Activated CD4-positive, alpha-beta T cell treated with anti-CD3 and anti-CD28 coated beads, Interleukin-2, amount 10 ng/mL, durations not matched to agents 7 days and 5 days (primary cell): Measurements from ENCODE around the gene FSIP1. TPM values are rescaled to one million over a fixed set of nuclear protein-coding genes. Genes with fewer than 3 reads are reported as not detected.
A peak's percentile ranks its signal among the peaks of the same experiment; 100 is the strongest.

ENCODE experiments used
- CTCF ChIA-PET: fragments of 350-600 bp; sonication (Branson Sonifier 250); formaldehyde crosslinking; loops from one replicate; lab custom pipeline; 2021; ENCODE audit warnings: antibody characterized with exemption; lab: Charles Lee
- POLR2A ChIA-PET: fragments of 350-600 bp; sonication (Branson Sonifier 250); formaldehyde crosslinking; loops from one replicate; lab custom pipeline; 2021; ENCODE audit warnings: antibody characterized with exemption; lab: Charles Lee
- DNase-seq: peaks from one replicate; pipeline ENCODE4 v3.0.0-alpha.2; 2020
- H3K27ac Mint-ChIP-seq: one replicate; pipeline ENCODE4 v1.8.0; 2021; ENCODE audit warnings: mild to moderate bottlenecking, moderate library complexity, mixed read lengths
- H3K27me3 Mint-ChIP-seq: one replicate; pipeline ENCODE4 v1.8.0; 2021; ENCODE audit warnings: mixed read lengths
- H3K36me3 Mint-ChIP-seq: one replicate; pipeline ENCODE4 v1.8.0; 2021; ENCODE audit warnings: low read depth, mixed read lengths
- H3K4me1 Mint-ChIP-seq: one replicate; pipeline ENCODE4 v1.8.0; 2021; ENCODE audit warnings: mixed read lengths
- H3K4me3 Mint-ChIP-seq: one replicate; pipeline ENCODE4 v1.8.0; 2021; ENCODE audit warnings: mild to moderate bottlenecking, moderate library complexity, mixed read lengths
- H3K9me3 Mint-ChIP-seq: one replicate; pipeline ENCODE4 v1.8.0; 2021; ENCODE audit warnings: mixed read lengths
- total RNA-seq, 2 experiments: library from RNA; stranded (reverse); gene quantifications; one replicate each; pipeline ENCODE4 v1.2.3, GENCODE V29; 2021

The FSIP1 gene
- total RNA-seq, 2 experiments from 2014 or later = 0.30 to 0.48 TPM

- Mint-ChIP-seq H3K36me3 (no peaks in the 10 kb centered on the region), H3K4me1 (no peaks in the 10 kb centered on the region), H3K27ac (no peak overlapping the region), H3K9me3 (no peaks in the 10 kb centered on the region), H3K4me3 (no peak overlapping the region), H3K27me3 (peaks cover 27% of the 10 kb centered on the region)
- CTCF ChIA-PET = no interaction called here
- POLR2A ChIA-PET = interaction anchor here (1.2 kb wide), 1 partner anchor 162 kb away, joined by 3 read pairs; no protein-coding TSS in a partner anchor
- DNase-seq = no peak
Measured at GRCh38 chr15:39658740-39659139, 123.9 kb downstream of the FSIP1 start.

- CTCF ChIA-PET = interaction anchor here (0.6 kb wide), 2 partner anchors 27 to 128 kb away, joined by 3 read pairs; no protein-coding TSS in a partner anchor
- H3K36me3 Mint-ChIP-seq = no peaks in the 10 kb centered on the region
Measured at GRCh38 chr15:39657668-39658067, 125.0 kb downstream of the FSIP1 start.

GRCh38 chr15:39657181-39657580 is 125.5 kb downstream of the FSIP1 start:
- no peak for DNase-seq
- no peak overlapping the region for H3K27ac Mint-ChIP-seq
- H3K4me3 Mint-ChIP-seq = no peak overlapping the region
- no peaks in the 10 kb centered on the region for H3K9me3 Mint-ChIP-seq
- no peaks in the 10 kb centered on the region for H3K4me1 Mint-ChIP-seq
- ChIA-PET CTCF (interaction anchor here (0.7 kb wide), 1 partner anchor 25 kb away, joined by 3 read pairs; no protein-coding TSS in a partner anchor), POLR2A (no interaction called here)
- H3K36me3 Mint-ChIP-seq = no peaks in the 10 kb centered on the region
- peaks cover 18% of the 10 kb centered on the region for H3K27me3 Mint-ChIP-seq

More at GRCh38 chr15:39657668-39658067, 125.0 kb downstream of the FSIP1 start:
- peaks cover 21% of the 10 kb centered on the region for H3K27me3 Mint-ChIP-seq
- POLR2A ChIA-PET = interaction anchor here (1.2 kb wide), 1 partner anchor 163 kb away, joined by 3 read pairs; no protein-coding TSS in a partner anchor
- no peaks in the 10 kb centered on the region for H3K9me3 Mint-ChIP-seq
- no peaks in the 10 kb centered on the region for H3K4me1 Mint-ChIP-seq
- no peak overlapping the region for H3K4me3 Mint-ChIP-seq
- H3K27ac Mint-ChIP-seq = no peak overlapping the region
- no peak for DNase-seq

- Mint-ChIP-seq H3K9me3 (no peaks in the 10 kb centered on the region), H3K27ac (no peak overlapping the region), H3K27me3 (peaks cover 30% of the 10 kb centered on the region), H3K4me3 (no peak overlapping the region), H3K36me3 (no peaks in the 10 kb centered on the region), H3K4me1 (no peaks in the 10 kb centered on the region)
- DNase-seq = no peak
- CTCF ChIA-PET = interaction anchor here (0.7 to 3.7 kb wide), 2 partner anchors 13 to 103 kb away, joined by 3 to 10 read pairs; no protein-coding TSS in a partner anchor
- POLR2A ChIA-PET = no interaction called here
Measured at GRCh38 chr15:39654304-39654703, 128.3 kb downstream of the FSIP1 start.

- Mint-ChIP-seq H3K9me3 (no peaks in the 10 kb centered on the region), H3K36me3 (no peaks in the 10 kb centered on the region)
- POLR2A ChIA-PET = no interaction called here
Measured at GRCh38 chr15:39651881-39652280, 130.8 kb downstream of the FSIP1 start.

GRCh38 chr15:39651295-39651694 is 131.3 kb downstream of the FSIP1 start:
- H3K36me3 Mint-ChIP-seq = no peaks in the 10 kb centered on the region
- peaks cover 28% of the 10 kb centered on the region for H3K27me3 Mint-ChIP-seq
- peaks cover 3% of the 10 kb centered on the region for H3K4me1 Mint-ChIP-seq
- CTCF ChIA-PET = interaction anchor here (1.2 to 3.7 kb wide), 2 partner anchors 10 to 24 kb away, joined by 3 to 10 read pairs; no protein-coding TSS in a partner anchor
- no peak overlapping the region for H3K4me3 Mint-ChIP-seq
- POLR2A ChIA-PET = no interaction called here
- H3K27ac Mint-ChIP-seq = no peak overlapping the region
- no peak for DNase-seq
- no peaks in the 10 kb centered on the region for H3K9me3 Mint-ChIP-seq

More at GRCh38 chr15:39651881-39652280, 130.8 kb downstream of the FSIP1 start:
- peaks cover 1% of the 10 kb centered on the region for H3K4me1 Mint-ChIP-seq
- peaks cover 28% of the 10 kb centered on the region for H3K27me3 Mint-ChIP-seq
- no peak for DNase-seq
- CTCF ChIA-PET = interaction anchor here (3.7 kb wide), 1 partner anchor 10 kb away, joined by 10 read pairs; no protein-coding TSS in a partner anchor
- no peak overlapping the region for H3K27ac Mint-ChIP-seq
- H3K4me3 Mint-ChIP-seq = no peak overlapping the region

- Mint-ChIP-seq H3K4me3 (no peak overlapping the region), H3K36me3 (no peaks in the 10 kb centered on the region), H3K4me1 (peaks cover 3% of the 10 kb centered on the region), H3K9me3 (no peaks in the 10 kb centered on the region), H3K27ac (no peak overlapping the region), H3K27me3 (peaks cover 21% of the 10 kb centered on the region)
- ChIA-PET POLR2A (no interaction called here), CTCF (interaction anchor here (0.7 to 1.4 kb wide), 4 partner anchors 13 to 68 kb away, joined by 3 read pairs; no protein-coding TSS in a partner anchor)
- DNase-seq = no peak
Measured at GRCh38 chr15:39649757-39650156, 132.9 kb downstream of the FSIP1 start.

- Mint-ChIP-seq H3K9me3 (no peaks in the 10 kb centered on the region), H3K4me3 (no peak overlapping the region), H3K36me3 (no peaks in the 10 kb centered on the region), H3K27me3 (peaks cover 20% of the 10 kb centered on the region), H3K4me1 (peaks cover 12% of the 10 kb centered on the region), H3K27ac (no peak overlapping the region)
- ChIA-PET CTCF (interaction anchor here (0.7 kb wide), 1 partner anchor 54 kb away, joined by 3 read pairs; no protein-coding TSS in a partner anchor), POLR2A (no interaction called here)
- DNase-seq = no peak
Measured at GRCh38 chr15:39646425-39646824, 136.2 kb downstream of the FSIP1 start.

- peaks cover 20% of the 10 kb centered on the region for H3K27me3 Mint-ChIP-seq
- H3K4me3 Mint-ChIP-seq = no peak overlapping the region
- H3K36me3 Mint-ChIP-seq = no peaks in the 10 kb centered on the region
- peaks cover 14% of the 10 kb centered on the region for H3K4me1 Mint-ChIP-seq
- DNase-seq = no peak
- H3K9me3 Mint-ChIP-seq = no peaks in the 10 kb centered on the region
- ChIA-PET POLR2A (no interaction called here), CTCF (interaction anchor here (0.7 to 0.9 kb wide), 2 partner anchors 40 to 54 kb away, joined by 3 read pairs; no protein-coding TSS in a partner anchor)
- peak overlapping the region; percentile 21 for H3K27ac Mint-ChIP-seq
Measured at GRCh38 chr15:39645976-39646257, 136.7 kb downstream of the FSIP1 start.

- Mint-ChIP-seq H3K27ac (no peak overlapping the region), H3K36me3 (no peaks in the 10 kb centered on the region), H3K4me1 (peaks cover 14% of the 10 kb centered on the region), H3K4me3 (no peak overlapping the region), H3K27me3 (peaks cover 15% of the 10 kb centered on the region), H3K9me3 (no peaks in the 10 kb centered on the region)
- ChIA-PET CTCF (interaction anchor here (0.8 to 0.9 kb wide), 3 partner anchors 21 to 1085 kb away, joined by 3 to 4 read pairs (median 3); no protein-coding TSS in a partner anchor), POLR2A (no interaction called here)
- no peak for DNase-seq
Measured at GRCh38 chr15:39645138-39645975, 137.3 kb downstream of the FSIP1 start.

GRCh38 chr15:39644136-39644535 is 138.5 kb downstream of the FSIP1 start:
- ChIA-PET CTCF (interaction anchor here (0.8 to 1.7 kb wide), 4 partner anchors 10 to 63 kb away, joined by 3 to 4 read pairs (median 4); partner anchors contain the start of gene THBS1), POLR2A (interaction anchor here (0.6 kb wide), 1 partner anchor 940 kb away, joined by 3 read pairs; no protein-coding TSS in a partner anchor)
- H3K27ac Mint-ChIP-seq = no peak overlapping the region

GRCh38 chr15:39643727-39644126 is 138.9 kb downstream of the FSIP1 start:
- H3K4me3 Mint-ChIP-seq = no peak overlapping the region
- ChIA-PET CTCF (interaction anchor here (0.8 to 1.7 kb wide), 3 partner anchors 9 to 63 kb away, joined by 3 to 4 read pairs (median 3); partner anchors contain the start of gene THBS1), POLR2A (no interaction called here)

More at GRCh38 chr15:39644136-39644535, 138.5 kb downstream of the FSIP1 start:
- DNase-seq = no peak
- Mint-ChIP-seq H3K4me3 (no peak overlapping the region), H3K36me3 (no peaks in the 10 kb centered on the region), H3K4me1 (peaks cover 14% of the 10 kb centered on the region), H3K27me3 (peaks cover 8% of the 10 kb centered on the region), H3K9me3 (no peaks in the 10 kb centered on the region)

More at GRCh38 chr15:39643727-39644126, 138.9 kb downstream of the FSIP1 start:
- H3K36me3 Mint-ChIP-seq = no peaks in the 10 kb centered on the region
- H3K4me1 Mint-ChIP-seq = peaks cover 14% of the 10 kb centered on the region
- no peak overlapping the region for H3K27ac Mint-ChIP-seq
- no peak for DNase-seq
- peaks cover 8% of the 10 kb centered on the region for H3K27me3 Mint-ChIP-seq
- no peaks in the 10 kb centered on the region for H3K9me3 Mint-ChIP-seq
